SJSA1 (cell line): ENCODE results near the gene GARRE1. TPM values are rescaled to one million over a fixed set of nuclear protein-coding genes. Genes with fewer than 3 reads are reported as not detected.
"Not testable (repeated sequence)": the region's sequence is repeated elsewhere in the genome, so short reads cannot be mapped to it uniquely, and the experiment has no call there.

Experiments
- DNase-seq, 2 experiments: peaks; one replicate each; pipeline ENCODE4 v3.0.0-alpha.2; 2015 to 2020; ENCODE audit warnings: low spot score in 2 of 2, low read depth in 1 of 2
- H3K27ac ChIP-seq: fragments of 250-450 bp; sonication (Bioruptor Pico); 2 replicates; pipeline ENCODE4 v1.5.1; 2020; ENCODE audit warnings: mild to moderate bottlenecking, moderate library complexity
- H3K27me3 ChIP-seq: fragments of 250-450 bp; sonication (Bioruptor Pico); replicated peaks from 2 replicates; pipeline ENCODE4 v1.5.1; 2020; ENCODE audit warnings: mild to moderate bottlenecking, moderate library complexity
- H3K36me3 ChIP-seq: fragments of 250-450 bp; sonication (Bioruptor Pico); 2 replicates; pipeline ENCODE4 v1.5.1; 2020; ENCODE audit warnings: mild to moderate bottlenecking
- H3K4me1 ChIP-seq: fragments of 250-450 bp; sonication (Bioruptor Pico); replicated peaks from 2 replicates; pipeline ENCODE4 v1.6.1; 2021; ENCODE audit warnings: mild to moderate bottlenecking
- H3K4me3 ChIP-seq: fragments of 250-450 bp; sonication (Bioruptor Pico); 2 replicates; pipeline ENCODE4 v1.5.1; 2020; ENCODE audit warnings: mild to moderate bottlenecking
- H3K9me3 ChIP-seq: fragments of 250-450 bp; sonication (Bioruptor Pico); replicated peaks from 2 replicates; pipeline ENCODE4 v1.5.1; 2020; ENCODE audit warnings: mild to moderate bottlenecking
- total RNA-seq: library from RNA; depleted of rRNA; stranded (reverse); fragments of >200 nt; shearing (Covaris generic); gene quantifications from 2 replicates; pipeline ENCODE4 v1.2.3, GENCODE V29; 2014; rRNA removed

GARRE1 gene, protein sequence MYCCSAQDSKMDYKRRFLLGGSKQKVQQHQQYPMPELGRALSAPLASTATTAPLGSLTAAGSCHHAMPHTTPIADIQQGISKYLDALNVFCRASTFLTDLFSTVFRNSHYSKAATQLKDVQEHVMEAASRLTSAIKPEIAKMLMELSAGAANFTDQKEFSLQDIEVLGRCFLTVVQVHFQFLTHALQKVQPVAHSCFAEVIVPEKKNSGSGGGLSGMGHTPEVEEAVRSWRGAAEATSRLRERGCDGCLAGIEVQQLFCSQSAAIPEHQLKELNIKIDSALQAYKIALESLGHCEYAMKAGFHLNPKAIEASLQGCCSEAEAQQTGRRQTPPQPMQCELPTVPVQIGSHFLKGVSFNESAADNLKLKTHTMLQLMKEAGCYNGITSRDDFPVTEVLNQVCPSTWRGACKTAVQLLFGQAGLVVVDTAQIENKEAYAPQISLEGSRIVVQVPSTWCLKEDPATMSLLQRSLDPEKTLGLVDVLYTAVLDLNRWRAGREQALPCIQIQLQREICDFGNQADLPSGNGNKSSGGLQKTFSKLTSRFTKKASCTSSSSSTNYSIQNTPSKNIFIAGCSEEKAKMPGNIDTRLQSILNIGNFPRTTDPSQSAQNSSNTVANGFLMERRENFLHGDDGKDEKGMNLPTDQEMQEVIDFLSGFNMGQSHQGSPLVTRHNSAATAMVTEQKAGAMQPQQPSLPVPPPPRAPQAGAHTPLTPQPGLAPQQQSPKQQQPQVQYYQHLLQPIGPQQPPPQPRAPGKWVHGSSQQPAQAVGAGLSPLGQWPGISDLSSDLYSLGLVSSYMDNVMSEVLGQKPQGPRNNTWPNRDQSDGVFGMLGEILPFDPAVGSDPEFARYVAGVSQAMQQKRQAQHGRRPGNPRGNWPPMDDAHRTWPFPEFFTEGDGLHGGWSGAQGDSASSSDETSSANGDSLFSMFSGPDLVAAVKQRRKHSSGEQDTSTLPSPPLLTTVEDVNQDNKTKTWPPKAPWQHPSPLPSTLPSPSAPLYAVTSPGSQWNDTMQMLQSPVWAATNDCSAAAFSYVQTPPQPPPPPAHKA (N-terminal part only)
- total RNA-seq: 12.7 and 20.7 TPM in 2 replicates

DNA sequence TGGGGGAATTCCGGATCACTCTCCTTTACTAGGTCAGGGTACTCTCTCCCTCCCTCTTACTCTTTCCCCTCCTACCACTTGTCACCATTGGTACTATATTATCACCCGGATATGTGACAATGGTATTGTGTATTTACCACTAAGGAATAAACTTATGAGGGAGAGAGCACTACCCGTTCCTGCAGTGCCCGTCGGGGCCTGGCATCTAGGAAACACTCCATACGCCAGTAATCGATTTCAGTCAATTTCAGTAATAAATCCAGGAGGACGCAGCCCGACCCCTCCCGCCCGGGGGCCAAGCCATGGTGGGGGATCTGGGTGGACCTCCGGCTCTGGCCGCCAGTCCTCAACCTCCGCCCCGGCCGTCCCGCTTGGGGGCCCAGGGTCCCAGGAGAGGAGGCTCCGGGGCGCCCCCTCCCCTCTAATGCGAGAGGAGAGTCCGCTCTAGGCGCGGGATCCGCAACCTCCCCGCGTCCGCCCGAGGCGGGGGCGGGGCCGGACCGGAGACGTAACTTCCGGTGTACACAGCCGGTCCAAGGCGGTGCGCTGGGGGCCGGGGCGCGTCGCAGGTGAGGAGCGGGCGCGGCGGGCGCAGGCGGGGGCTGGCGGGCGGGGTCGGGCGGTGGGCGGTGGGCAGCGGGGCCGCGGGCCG is at the start of gene GARRE1:
GARRE1 (plus strand) TSS at position 509 of the 652 bp plus-strand sequence. CDS start 45,920 bp downstream, outside the sequence.
- H3K4me3 ChIP-seq: peak within 1 kb of the TSS; percentile 100
- 0 out of 2 replicates have a peak, but pooled peaks cover 4% of the 10 kb centered on the region for H3K9me3 ChIP-seq
- peak within 1 kb of the TSS; percentile 81 for H3K27ac ChIP-seq
- H3K36me3 ChIP-seq: peaks cover 6% of the 10 kb centered on the region
- H3K4me1 ChIP-seq: peaks cover 22% of the 10 kb centered on the region
- peak; percentile 62 to 80 for DNase-seq
- H3K27me3 ChIP-seq: no peaks in the 10 kb centered on the region

DNA sequence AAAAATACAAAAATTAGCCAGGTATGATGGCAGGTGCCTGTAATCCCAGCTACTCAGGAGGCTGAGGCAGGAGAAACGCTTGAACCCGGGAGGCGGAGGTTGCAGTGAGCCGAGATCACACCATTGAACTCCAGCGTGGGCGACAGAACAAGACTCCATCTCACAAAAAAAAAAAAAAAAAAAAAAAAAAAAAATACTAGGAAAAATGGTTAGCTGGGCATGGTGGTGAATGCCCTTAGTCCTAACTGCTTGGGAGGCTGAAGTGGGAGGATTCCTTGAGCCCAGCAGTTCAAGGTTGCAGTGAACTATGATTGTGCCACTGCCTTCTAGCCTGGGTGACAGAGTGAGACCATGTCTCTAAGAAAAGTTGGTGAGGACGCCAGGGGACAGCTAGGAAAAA is 49.0 kb upstream of the GARRE1 start:
- DNase-seq, H3K27me3 ChIP-seq, H3K4me1 ChIP-seq, H3K9me3 ChIP-seq, H3K4me3 ChIP-seq, H3K27ac ChIP-seq: not testable (repeated sequence)
- H3K36me3 ChIP-seq: peaks cover 55% of the 10 kb centered on the region

DNA sequence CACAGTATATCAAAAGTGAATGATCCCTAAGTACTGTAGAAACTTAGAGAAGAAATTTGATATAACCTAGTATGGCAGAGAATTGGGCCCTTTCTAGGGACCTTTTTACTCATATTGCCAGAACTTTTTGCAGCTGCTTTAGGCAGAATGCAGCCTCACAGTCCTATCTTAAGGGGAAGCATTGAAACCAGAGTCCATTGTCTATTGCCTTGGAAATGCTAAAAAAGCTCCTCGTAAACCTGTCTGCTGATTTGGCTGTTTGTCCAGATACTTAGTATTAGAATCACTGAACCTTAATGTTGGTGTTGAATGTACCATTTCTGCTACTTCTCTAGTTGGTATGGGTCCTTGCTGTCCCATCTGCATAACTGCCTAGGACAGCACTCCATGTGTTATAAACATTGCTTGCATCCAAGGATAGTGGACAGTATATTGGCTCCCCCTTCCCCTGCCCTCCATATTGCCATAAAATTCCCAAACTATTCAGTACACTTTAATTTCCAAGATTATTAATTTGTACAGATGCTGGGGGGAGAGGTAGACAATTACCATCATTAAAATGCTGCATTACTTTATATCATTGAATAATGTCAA is 46.0 kb upstream of the GARRE1 start:
- no peak for DNase-seq
- Histone ChIP-seq H3K4me3 (no peak overlapping the region), H3K27me3 (no peaks in the 10 kb centered on the region), H3K27ac (no peak overlapping the region), H3K9me3 (no peaks in the 10 kb centered on the region), H3K4me1 (0 out of 2 replicates have a peak, but pooled peaks cover 4% of the 10 kb centered on the region), H3K36me3 (peaks cover 69% of the 10 kb centered on the region)

DNA sequence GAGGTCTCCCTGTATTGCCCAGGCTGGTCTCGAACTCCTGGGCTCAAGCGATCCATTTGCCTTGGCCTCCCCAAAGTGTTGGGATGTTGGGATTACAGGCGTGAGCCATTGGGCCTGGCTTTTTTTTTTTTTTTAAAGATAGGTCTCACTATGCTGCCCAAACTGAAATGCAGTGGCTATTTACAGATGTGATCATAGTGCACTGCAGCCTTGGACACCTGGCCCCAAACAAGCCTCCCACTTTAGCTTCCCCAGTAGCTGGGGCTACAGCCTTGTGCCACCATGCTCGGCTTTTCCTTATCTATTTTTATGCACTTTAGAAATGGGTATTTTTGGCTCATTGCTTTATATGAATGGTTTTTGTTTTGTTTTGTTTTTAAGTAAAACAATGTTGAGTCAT is 44.6 kb upstream of the GARRE1 start:
- DNase-seq: no peak
- H3K4me3 ChIP-seq: no peak overlapping the region
- H3K9me3 ChIP-seq: no peaks in the 10 kb centered on the region
- no peaks in the 10 kb centered on the region for H3K27me3 ChIP-seq
- H3K27ac ChIP-seq: no peak overlapping the region
- 0 out of 2 replicates have a peak, but pooled peaks cover 4% of the 10 kb centered on the region for H3K4me1 ChIP-seq
- H3K36me3 ChIP-seq: peaks cover 74% of the 10 kb centered on the region

DNA sequence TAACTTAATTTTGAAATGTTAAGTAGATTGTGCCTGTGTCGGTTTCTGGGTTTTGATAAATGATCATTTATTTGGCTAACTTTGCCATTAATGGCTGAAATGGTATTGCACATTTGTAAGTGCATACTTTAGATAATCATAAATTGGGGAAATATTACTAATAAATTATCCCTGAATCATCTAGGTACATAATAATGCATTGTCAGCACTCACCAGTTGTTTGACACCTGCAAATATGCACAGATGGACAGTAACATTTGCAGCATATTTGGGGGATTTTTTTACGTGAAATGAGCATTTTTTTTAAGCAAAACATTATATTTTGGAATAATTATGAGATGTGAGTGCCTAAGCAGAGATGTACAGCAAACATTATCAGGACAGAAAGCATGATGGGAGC is 41.1 kb upstream of the GARRE1 start:
- H3K36me3 ChIP-seq: peaks cover 66% of the 10 kb centered on the region
- no peak overlapping the region for H3K27ac ChIP-seq
- no peaks in the 10 kb centered on the region for H3K27me3 ChIP-seq
- no peak overlapping the region for H3K4me3 ChIP-seq
- DNase-seq: no peak
- no peaks in the 10 kb centered on the region for H3K9me3 ChIP-seq
- peaks cover 17% of the 10 kb centered on the region for H3K4me1 ChIP-seq

DNA sequence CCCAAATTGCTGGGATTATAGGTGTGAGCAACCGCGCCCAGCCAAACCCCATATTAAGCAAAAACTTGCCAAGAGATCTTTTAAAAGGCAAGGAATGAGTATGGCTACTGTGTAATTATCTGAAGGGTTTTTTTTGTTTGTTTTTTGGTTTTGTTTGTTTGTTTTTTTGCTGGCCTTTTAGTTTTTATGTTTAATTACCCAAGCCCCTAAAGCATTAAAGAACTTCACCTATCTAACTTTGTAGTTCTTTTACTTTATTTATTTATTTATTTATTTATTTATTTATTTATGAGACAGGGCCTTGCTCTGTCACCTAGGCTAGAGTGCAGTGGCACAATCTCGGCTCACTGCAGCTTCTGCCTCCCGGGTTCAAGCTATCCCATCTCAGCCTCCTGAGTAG is 40.3 kb upstream of the GARRE1 start:
- Histone ChIP-seq H3K27ac (no peak overlapping the region), H3K9me3 (no peaks in the 10 kb centered on the region), H3K4me1 (peaks cover 24% of the 10 kb centered on the region), H3K4me3 (no peak overlapping the region), H3K36me3 (peaks cover 64% of the 10 kb centered on the region), H3K27me3 (no peaks in the 10 kb centered on the region)
- no peak for DNase-seq

DNA sequence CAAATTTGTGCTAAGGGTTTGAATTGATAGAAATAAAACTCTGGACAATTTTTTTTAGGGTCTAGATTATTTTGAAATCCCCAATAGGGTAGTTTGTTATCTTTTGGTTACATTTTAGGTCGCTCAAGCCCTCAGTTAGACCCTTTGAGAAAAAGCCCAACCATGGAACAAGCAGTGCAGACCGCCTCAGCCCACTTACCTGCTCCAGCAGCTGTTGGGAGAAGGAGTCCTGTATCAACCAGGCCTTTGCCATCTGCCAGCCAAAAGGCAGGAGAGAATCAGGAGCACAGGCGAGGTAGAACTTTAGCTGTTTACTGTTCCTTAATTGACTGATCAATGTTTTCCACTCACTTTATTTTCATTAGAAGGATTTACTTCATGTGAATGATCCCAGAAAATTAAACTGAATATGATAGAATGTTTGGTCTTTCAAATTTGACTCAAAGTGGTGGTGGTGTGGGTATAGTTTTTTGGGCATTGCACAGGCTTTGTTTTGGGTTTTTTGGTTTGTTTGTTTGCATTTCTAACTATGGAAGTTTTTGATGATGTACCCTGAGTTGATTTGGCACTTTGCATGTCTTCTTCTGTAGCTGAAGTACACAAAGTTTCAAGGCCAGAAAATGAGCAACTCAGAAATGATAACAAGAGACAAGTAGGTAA is 39.2 kb upstream of the GARRE1 start:
- Histone ChIP-seq H3K27me3 (no peaks in the 10 kb centered on the region), H3K36me3 (peaks cover 67% of the 10 kb centered on the region)
- no peak for DNase-seq

DNA sequence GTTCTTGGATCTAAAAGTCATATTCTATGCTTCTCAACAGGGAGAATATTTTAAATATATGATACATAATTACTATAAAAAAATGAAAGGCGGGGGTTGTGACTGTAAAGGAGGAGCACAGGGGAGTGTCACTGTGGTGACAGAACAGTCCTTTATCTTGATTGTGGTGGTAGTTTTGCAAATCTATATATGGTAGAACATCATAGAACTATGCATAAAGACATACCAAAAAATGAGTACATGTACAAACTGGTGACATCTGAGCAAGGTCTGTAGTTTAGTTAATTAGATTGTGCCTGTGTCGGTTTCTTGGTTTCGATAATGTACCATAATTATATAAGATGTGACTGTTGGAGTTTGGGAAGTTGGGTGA is 38.7 kb upstream of the GARRE1 start:
- H3K27me3 ChIP-seq: no peaks in the 10 kb centered on the region
- peaks cover 67% of the 10 kb centered on the region for H3K36me3 ChIP-seq
- no peak for DNase-seq
- peaks cover 20% of the 10 kb centered on the region for H3K4me1 ChIP-seq
- H3K9me3 ChIP-seq: no peaks in the 10 kb centered on the region
- no peak overlapping the region for H3K27ac ChIP-seq
- no peak overlapping the region for H3K4me3 ChIP-seq

More for the DNA sequence above, 39.2 kb upstream of the GARRE1 start:
- Histone ChIP-seq H3K27ac (no peak overlapping the region), H3K4me3 (no peak overlapping the region), H3K9me3 (no peaks in the 10 kb centered on the region), H3K4me1 (peaks cover 20% of the 10 kb centered on the region)

DNA sequence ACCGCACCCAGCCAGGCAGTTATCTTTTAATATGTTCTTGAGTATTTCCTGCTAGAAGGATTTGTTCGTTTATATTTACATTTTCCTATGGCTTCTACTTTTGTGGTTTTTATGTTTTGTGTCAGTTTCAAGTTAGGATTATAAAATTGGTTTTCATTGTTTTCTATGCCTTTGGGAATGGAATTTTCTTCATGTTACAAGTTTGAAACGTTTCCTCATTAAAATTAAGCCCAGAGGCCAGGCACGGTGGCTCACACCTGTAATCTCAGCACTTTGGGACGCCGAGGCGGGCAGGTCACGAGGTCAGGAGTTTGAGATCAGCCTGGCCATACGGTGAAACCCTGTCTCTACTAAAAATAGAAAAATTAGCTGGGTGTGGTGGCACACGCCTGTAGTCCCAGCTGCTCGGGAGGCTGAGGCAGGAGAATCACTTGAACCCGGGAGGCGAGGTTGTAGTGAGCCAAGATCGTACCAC is 37.6 kb upstream of the GARRE1 start:
- H3K27ac ChIP-seq, H3K4me3 ChIP-seq, H3K27me3 ChIP-seq, H3K9me3 ChIP-seq, DNase-seq: not testable (repeated sequence)
- Histone ChIP-seq H3K36me3 (peaks cover 67% of the 10 kb centered on the region), H3K4me1 (peaks cover 20% of the 10 kb centered on the region)

DNA sequence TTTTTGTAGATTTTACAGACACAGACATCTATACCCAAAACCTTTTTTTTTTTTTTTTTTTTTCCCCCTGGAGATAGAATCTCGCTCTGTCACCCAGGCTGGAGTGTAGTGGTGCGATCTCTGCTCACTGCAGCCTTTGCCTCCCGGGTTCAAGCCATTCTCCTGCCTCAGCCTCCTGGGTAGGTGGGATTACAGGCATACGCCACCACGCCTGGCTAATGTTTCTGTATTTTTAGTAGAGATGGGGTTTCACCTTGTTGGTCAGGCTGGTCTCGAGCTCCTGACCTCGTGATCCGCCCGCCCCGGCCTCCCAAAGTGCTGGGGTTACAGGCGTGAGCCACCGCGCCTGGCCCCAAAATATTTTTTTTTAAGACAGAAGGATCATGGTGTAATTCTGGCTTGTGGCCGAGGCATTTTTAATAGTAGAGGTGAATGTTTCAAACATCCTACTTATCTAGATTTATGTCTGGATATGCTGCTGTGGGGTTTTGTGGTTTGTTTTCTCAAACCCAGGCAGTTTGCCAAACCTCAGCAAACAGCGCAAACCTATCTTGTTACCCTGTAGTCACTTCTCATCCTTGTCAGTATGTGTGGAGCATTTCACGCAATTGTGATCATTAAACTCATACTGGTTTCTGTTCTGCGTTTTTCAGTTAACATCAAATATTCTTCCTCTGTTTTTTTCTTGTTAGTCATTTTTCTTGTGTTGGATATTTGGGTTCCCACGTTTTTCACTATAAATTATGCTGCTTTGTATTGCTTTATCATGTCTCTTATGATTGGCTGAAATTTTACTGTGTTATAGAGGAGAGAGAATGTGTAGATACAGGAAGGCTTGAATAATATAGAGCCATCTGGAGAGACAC is 36.2 kb upstream of the GARRE1 start:
- Histone ChIP-seq H3K27me3 (no peaks in the 10 kb centered on the region), H3K27ac (no peak overlapping the region), H3K9me3 (no peaks in the 10 kb centered on the region), H3K4me3 (no peak overlapping the region), H3K4me1 (peaks cover 20% of the 10 kb centered on the region), H3K36me3 (peaks cover 70% of the 10 kb centered on the region)
- DNase-seq: peak; percentile 81 to 83

DNA sequence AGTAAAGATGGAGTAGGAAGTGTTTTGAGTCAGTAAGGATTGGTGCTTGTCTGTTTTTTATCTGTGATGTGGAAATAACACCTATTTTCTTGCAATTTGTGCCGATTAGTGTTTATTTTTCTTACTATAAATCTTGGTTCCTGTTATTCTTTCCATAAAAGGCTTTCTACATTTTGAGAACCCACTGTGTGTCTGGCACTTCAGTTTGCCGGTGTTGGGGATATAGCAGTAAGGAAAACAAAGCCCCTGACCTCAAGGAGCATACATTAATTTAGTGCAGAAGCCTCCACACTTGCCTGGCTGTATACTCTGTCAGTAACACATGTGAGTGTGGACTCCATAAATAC is 35.6 kb upstream of the GARRE1 start:
- DNase-seq: no peak
- H3K4me1 ChIP-seq: peaks cover 20% of the 10 kb centered on the region
- no peak overlapping the region for H3K4me3 ChIP-seq
- H3K27me3 ChIP-seq: no peaks in the 10 kb centered on the region
- no peaks in the 10 kb centered on the region for H3K9me3 ChIP-seq
- H3K27ac ChIP-seq: no peak overlapping the region
- peaks cover 70% of the 10 kb centered on the region for H3K36me3 ChIP-seq

DNA sequence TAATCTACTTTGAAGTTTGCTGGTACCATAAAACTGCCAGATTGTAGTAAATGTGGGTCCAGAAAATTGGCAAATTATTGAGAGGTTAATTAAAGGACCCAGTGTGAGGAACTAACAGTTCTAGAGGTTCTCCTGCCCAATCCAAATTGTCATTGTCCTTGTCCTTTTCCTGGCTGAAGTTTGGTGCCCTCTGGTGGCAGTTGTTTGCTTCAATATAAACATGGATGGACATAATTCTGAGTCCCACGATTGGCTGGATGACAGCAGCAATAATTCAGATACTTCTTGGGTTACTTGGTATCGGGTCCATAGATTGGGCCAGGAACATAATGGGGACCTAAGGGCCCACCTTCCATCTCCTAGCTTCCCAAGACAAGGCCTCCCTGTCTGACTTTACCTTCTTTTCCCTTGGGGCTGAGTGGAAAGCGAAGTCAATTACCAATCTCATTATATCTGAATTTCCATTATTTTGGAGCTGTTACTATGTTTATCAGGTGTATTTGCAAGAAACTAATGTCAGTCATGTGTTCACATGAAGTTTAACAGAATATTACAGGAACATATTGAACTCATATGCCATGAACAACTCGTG is 33.8 kb upstream of the GARRE1 start:
- H3K36me3 ChIP-seq: peaks cover 78% of the 10 kb centered on the region
- no peaks in the 10 kb centered on the region for H3K27me3 ChIP-seq
- peak; percentile 57 to 69 for DNase-seq
- H3K27ac ChIP-seq: no peak overlapping the region
- H3K4me1 ChIP-seq: peaks cover 38% of the 10 kb centered on the region
- H3K4me3 ChIP-seq: no peak overlapping the region
- H3K9me3 ChIP-seq: no peaks in the 10 kb centered on the region
